ENCODE measurements around the gene MRPS25.

DNA sequence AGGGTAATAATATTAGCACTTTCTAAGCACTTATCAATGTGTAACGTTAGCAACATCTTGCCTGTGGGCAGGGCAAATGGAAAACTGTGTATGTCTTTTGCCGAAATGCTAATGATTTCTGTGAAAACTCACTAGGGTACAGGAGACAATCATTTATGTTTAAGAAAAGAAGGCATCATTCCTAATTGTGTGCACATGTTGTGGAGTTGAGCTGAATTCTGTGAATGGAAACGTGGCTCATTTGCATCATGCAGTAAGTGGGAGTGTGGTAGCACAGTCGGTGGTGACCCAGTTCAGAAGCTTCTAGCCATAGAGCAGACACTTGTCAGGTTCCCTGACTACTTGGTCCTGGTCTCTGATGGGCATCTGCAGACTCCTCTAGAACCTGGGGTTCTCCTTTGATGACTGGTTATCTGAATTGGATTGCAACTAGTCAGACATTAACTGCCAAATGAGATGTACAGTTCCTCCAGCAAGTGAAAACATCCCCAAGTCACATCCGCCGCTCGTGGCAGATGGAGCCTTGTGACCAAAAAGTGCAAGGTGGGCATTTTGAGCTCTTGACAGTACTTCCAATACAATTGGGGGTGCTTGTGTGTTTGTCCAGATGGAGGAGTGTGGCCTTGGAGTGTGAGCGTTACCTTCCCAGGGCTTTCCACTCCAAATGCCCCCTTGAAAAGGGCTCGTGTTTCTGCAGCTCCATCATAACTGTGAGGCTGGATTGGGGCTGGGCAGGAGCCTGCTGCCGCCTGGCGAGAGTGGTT lies 21.5 kb downstream of the MRPS25 start:
- TF ChIP-seq TCF4 (CRISPR knock-in tag; IDR thresholded peaks at IDR 0.05; ENCODE audit: borderline replicate concordance) (no peak), ZFP30 (CRISPR knock-in tag; IDR thresholded peaks at IDR 0.05) (no peak), PATZ1 (CRISPR knock-in tag; IDR thresholded peaks at IDR 0.05; ENCODE audit: borderline replicate concordance) (no peak), CSDC2 (CRISPR knock-in tag; IDR thresholded peaks at IDR 0.05) (no peak), RARB (CRISPR knock-in tag; IDR thresholded peaks at IDR 0.05) (no peak)

Measured in SK-N-SH treated with all-trans-retinoic acid at 6 μM for 48 hours (cell line).